Measurements from ENCODE around the gene TGOLN2.

The TGOLN2 gene

DNA sequence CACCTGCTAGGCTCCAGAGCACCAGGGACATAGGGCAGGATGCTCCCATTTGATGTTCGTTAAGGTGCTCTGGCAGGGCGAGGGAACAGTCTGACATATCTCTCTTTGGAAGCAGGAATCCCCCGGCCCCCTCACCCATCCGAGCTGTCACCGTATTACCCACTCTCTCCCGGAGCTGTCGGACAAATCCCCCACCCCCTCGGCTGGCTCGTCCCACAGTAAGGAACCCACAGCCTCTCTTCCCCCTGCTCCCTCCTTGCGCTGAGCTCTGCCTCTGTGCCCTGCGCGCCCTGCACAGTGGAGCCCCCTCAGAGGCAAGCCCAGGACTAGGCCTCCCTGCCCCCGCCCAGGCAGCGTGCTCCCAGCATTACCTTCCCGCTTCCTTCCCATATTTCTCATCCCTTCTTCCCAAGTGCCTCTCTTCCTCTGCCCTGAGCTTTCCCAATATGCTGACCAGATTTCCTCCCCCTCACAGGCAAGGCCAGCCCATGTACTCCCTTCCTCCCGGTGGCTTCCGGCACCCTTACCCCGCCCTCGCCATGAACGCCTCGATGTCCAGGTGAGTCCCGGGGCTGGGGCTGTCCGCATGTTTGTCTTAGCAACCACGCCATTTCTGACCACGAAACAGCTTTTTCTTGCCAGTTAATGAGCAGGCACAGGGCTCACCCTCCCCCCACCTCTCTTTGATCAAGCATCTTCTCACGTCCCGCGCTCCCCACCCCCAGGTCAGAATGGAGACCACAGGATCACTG lies 23.8 kb downstream of the TGOLN2 start:
- no peak for DNase-seq

DNA sequence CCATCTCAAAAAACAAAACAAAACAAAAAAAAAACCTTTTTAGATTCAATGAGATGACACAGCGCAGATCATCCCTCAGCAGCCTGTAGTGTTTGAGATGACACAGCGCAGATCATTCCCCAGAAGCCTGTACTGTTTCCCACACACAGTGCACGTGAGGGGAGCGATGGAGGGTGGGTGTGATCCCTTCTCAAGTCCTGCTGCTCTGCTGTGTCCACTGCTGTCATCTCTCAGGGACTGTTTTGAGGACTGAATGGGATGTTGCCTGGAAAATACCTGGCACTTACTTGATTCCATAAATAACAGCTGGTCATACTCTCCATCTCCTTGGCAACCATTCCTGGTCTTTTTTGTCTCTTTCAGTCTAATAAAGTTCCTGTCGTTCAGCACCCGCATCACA lies 25.7 kb downstream of the TGOLN2 start:
- no peak for DNase-seq

DNA sequence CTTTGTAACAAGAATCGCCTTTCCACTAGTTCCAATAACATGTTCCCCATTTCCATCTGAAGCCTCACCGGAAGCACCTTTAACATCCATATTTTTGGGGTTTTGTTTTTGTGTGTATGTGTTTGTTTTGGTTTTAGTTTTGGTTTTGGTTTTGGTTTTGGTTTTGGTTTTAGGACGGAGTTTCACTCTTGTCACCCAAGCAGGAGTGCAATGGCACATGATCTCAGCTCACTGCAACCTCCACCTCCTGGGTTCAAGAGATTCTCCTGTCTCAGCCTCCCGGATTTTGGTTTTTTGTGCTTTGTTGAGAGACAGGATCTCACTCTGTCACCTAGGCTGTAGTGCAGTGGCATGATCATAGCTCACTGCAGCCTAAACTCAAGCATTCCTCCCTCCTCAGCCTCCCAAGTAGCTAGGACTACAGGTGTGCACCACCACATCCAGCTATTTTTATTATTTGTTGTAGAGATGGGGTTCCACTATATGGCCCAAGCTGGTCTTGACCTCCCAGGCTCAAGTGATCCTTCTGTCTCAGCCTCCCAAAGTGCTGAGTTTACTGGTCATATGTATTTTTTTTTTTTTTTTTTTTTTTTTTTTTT lies 36.3 kb downstream of the TGOLN2 start:
- DNase-seq: no peak

DNA sequence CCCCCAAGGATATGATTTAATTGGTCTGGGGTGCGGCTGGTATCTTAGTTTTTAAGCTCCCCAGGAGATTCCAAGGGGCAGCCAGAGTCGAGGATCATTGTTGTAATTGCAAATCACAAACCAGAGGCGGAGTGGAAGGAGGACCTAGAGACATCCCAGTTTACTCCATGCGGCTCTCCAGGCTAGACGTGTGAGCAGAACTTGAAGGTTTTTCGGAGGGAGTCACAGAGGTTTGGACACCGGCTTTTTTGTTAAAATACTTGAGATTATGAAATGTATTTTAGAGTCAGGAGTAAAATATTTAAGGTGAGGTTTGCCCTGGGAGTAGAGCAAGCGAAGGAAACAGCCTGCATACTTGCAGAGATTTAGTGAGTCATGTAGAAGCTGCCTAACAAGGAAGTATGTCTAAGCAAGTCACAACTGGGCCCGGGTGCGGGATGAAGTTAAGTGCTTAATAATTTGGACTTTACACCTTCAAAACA lies 39.5 kb downstream of the TGOLN2 start:
- DNase-seq: no peak

DNA sequence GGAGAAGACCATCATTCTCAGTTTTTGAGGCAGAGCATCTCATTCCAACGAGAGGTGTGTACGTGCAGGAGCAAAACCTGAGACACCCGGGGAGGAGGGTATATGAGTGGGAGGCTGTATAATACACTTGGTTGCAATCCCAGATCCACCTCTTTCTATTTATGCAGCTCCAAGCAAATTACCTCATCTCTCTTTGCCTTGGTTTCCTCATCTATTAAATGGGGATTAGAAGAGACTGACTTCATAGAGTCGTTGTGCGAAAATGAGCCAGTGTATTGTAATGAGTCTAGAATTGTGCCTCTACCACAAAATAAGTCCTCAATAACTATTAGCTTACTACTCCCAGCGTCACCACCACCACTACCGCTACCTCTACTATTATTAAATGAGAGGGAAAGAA lies 40.1 kb downstream of the TGOLN2 start:
- DNase-seq: no peak

DNA sequence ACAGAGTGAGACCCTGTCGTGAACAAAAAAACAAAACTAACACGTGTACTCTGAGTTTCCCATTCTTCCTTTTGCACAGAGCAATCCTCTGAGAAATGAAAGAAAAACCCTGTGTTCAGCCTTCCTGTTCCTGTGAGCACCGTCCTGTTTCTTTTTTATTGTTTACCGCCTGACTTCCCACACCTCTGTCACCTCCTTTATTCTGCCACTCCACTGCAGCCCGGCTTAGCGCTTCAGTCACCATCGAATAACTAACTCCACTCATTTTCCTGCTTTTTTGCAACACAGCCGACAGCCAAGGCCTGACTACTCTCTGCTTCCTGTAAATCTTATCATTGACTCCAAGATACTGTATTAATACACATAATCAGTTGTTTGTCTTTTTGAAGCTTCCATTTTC lies 40.9 kb downstream of the TGOLN2 start:
- no peak for DNase-seq

DNA sequence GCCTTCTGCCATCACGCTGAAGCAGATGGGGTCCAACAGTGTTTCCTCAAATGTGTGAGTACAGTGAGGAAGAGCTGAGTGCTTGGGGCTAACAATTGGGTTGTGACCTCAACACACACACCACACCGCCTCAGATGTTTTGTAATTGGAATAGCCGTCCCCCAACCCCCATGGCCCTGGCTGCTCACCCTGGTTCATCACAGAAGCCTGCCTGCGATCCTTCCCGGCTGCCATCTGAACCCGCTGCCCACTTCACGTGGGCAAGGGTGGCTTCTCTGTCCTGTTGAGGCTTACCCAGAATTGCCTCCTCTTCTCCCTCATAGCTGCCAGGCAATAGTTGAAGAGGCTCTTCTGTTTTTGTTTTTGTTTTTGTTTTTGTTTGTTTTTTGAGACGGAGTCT lies 44.1 kb downstream of the TGOLN2 start:
- no peak for DNase-seq

DNA sequence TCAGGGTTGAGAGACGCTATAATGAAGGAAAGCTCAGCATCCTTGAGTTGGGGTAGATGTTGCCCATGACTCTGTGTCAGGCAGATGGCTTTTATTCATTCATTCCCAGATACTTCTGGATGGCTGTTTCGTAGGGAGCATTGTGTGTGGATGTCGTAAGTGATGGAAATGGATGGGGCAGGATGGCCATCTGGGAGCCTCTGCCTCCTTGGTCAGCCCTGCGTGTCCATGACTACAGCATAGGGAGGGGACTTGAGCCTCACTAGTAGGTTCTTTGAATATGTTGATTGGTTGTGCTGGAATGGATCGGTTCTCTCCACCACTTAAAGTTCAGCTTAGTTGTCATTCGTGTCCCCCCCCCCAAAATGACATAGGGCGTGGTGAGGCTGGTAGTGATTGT lies 44.9 kb downstream of the TGOLN2 start:
- no peak for DNase-seq

DNA sequence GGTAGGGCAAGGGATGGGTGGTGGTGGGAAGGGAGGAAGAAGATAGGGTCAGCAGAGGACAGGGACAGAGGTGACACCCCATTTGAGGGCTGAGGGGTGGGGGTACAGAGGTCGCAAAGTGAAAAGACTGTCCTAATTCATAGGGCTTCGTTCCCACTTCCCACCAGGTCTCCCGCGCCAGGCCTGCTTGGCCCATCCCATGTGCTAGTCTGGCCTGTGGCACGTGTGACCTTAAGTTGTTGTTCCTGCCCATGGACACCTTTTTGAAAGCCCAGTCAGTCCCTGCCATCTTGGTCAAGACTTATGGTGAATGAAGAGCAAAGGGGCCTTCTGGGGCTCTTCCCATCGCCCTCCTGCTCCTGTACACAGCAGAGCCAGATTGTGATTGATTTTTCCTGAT lies 46.2 kb downstream of the TGOLN2 start:
- no peak for DNase-seq

DNA sequence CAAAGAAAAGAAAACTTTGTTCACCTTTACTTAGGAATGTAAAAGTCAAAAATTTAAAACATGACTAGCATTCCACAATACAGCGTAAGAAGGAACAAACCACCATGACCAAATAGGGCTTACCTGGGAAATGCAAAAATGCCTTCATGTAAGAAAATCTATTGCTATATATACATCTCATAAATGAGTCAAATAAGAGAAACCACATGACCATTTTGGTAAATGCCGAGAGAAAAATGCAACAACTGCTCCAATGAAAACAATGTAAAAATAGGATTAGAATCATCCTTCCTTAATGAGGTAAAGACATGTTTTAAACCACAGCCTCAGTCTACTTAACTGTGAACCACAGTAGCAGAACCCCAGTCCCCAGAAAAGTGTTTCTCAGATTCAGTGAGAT lies 49.4 kb downstream of the TGOLN2 start:
- DNase-seq: no peak

DNA sequence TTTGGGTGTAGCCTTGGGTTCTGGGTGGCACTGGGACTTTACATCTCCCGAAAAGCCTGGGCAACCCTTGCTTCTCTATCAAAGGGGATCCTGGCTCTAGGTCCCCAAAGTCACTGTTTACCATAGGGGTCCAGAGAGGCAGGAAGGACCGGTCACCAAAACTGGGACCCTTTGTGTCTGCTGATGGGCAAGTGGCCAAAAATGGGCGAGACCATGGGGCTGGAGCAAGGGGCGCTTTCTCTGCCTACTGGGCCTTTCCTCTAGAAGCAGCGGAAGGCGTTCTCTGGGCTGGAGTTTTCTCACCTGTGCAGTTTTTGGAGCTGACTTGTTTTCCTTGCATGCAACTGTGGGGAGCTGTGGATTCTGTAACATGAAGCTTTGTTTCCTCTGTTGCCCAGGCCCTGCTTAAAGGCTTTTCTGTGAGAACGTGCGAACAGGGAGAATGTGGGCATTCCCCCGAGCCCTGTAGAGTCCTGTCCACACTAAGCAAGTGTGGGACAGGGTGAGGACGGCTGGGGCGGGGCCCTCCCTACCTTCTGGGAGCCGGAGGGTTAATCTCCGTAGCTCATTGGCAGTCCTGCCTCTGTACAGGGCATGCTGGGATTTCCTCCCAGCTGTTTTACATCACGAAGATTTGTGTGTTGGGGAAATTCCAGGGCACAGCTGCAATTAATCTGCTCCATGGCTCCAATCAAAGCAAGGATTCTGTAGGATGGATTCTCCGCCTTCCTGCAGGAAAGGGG lies 50.2 kb downstream of the TGOLN2 start:
- DNase-seq: no peak

DNA sequence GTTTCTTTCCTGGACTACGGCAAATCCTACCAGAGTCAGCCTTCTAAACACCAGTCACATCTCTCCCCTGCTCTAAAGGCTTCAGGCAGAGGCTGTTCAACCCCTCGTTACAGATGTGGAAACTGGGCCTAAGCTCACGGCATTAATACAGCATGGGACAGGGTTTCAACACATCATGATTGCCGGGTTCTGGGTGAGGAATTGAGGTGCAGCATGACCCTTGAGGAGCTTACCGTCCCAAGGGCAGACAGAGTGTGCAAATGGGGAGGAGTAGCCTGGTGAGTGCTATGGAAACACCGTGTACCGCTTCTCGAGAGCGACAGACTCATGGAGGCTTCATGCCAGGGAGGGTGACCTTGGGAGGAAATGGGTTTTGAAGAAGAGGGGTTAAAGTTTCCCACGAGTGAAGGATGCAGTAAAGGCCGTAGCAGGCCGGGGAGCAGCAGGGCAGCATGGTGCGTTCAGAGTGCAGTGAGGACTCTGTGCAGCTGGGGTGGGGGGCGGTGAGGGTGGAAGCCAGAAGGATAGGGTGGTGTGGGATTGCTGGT lies 51.1 kb downstream of the TGOLN2 start:
- no peak for DNase-seq

DNA sequence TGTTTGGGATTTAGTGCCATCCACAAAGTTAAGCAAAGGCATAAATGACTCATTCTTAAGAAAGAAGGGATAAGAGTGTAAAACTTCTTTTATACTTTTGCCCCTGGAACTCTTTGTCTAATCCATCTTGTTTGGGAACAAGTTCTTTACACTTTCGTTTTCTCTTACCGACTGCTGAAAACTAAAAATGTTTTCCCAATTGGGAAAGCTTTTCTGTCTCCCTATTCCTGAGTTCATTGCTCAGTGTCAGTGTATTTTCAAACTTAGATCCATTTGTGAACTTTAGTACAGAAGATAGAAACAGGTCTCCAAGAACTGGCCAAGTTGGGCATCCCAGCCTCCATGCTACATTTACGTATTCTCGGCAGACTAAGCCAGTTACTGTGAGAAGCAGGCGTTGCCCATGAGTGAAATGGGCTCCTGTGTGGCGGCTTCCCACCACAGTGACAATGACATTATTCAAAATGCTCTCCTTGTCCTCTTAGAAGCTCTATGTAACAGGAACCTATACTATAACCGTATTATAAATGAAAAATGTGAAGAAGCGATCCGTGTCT lies 51.7 kb downstream of the TGOLN2 start:
- DNase-seq: no peak

DNA sequence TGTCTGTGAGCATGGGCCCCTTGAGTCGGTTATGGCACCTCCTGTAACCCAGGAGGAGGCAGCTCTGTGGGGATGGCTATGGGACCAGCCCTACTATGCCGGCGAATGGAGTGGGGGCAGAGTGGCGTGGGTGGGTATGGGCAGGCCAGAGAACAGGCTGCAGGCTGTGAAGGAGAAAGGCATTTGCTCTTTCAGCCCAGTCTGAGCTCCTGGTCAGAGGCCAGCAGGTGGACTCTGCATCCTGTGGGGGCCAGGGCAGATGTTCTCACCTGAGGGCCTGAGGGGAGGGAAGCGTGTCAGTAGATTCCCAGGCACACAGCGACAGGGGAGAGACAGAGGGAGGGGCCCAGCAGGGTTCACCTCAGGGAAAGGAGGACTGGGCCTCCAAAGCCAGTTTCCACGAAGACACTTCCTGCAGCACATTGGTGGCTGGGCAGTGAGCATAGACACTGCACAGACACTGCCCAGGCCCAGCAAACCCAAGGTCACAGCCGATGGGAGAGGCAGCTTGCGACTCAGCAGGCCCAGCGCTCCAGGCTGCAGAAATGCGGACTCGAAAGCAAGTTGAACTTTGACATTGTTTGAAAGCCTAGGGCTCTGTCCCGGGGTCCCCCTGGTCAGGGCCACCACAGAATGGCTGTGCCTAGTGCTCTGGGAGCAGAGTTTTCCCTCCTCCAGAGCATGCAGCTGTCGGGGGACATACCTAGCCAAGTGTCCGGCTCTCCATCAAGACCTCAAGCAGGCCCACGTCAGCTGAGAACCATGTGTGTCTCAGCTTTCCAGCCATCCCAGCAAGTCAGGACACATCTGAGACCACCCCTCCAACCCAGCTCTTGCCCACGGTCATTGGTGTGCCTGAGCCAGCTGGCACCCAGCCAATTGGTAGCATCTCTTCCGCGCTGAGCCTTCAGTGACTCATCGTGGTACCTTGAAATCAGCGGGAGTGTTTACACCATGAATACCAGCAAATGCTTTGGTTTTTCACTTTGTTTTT lies 53.8 kb downstream of the TGOLN2 start:
- DNase-seq: no peak

DNA sequence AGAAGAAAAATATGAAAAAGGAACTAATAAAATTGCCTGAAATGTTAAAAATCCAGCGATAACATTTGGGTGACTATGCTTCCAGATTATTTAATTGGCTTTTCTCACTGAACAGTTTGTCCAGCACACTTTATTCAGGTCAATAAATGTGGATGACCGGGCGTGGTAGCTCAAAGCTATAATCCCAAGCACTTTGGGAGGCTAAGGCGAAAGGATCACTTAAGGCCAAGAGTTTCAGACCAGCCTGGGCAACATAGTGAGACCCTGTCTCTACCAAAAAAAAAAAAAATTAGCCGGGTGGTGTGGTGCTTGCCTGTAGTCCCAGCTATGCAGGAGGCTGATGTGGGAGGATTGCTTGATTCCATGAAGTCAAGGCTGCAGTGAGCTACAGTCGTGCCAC lies 55.4 kb downstream of the TGOLN2 start:
- DNase-seq: no peak

DNA sequence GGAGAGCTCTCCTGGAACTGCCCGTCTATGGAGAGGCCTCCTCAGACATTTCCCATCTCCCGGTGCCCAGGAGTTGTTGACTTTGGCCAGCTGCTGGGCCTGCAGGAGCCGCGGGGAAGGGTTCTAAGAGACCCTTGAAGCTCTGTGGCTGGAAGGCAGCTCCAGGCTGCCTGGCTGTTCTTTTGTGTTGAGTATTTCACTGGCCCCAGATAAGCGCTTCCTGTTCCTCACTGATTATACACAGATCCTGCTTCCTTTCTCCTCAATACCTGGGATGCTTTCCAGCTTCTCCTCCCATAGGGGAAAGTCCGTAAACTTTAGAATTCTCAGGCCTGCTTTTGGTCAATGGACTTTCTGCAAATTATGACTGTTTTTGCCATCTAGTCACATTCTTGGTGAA lies 57.8 kb downstream of the TGOLN2 start:
- no peak for DNase-seq
